Activated T-helper 17 cell treated with anti-CD3 and anti-CD28 coated beads, Interleukin-2, amount 50 U/mL, for 72 hours (primary cell): ENCODE data around the gene RPS6KC1. TPM values are rescaled to one million over a fixed set of nuclear protein-coding genes. Genes with fewer than 3 reads are reported as not detected.

Experiments used
- ATAC-seq: fragments of 150-1000 bp; cut with Tn5 transposase; replicated peaks from 2 replicates; pipeline ENCODE4 v1.10.0; 2021; ENCODE audit warnings: mild to moderate bottlenecking, moderate library complexity
- H3K27ac Mint-ChIP-seq: one replicate; pipeline ENCODE4 v1.8.0; 2022; ENCODE audit warnings: mixed read lengths
- H3K27me3 Mint-ChIP-seq: one replicate; pipeline ENCODE4 v1.8.0; 2022; ENCODE audit warnings: mixed read lengths
- H3K36me3 Mint-ChIP-seq: one replicate; pipeline ENCODE4 v1.8.0; 2022; ENCODE audit warnings: low read depth, mild to moderate bottlenecking, mixed read lengths
- H3K4me1 Mint-ChIP-seq: one replicate; pipeline ENCODE4 v1.8.0; 2022; ENCODE audit warnings: mixed read lengths
- H3K4me3 Mint-ChIP-seq: one replicate; pipeline ENCODE4 v1.8.0; 2022; ENCODE audit warnings: mild to moderate bottlenecking, mixed read lengths
- H3K9me3 Mint-ChIP-seq: one replicate; pipeline ENCODE4 v1.8.0; 2022; ENCODE audit warnings: mixed read lengths
- total RNA-seq, 2 donors: library from RNA; stranded (reverse); gene quantifications; one replicate each; pipeline ENCODE4 v1.2.3, GENCODE V29; 2022

The RPS6KC1 gene
- total RNA-seq, 2 donors from 2014 or later: 6.9 to 9.5 TPM

- ATAC-seq: no peak
- H3K4me1 Mint-ChIP-seq: no peaks in the 10 kb centered on the region
- H3K9me3 Mint-ChIP-seq: peaks cover 9% of the 10 kb centered on the region
- no peak overlapping the region for H3K27ac Mint-ChIP-seq
- no peaks in the 10 kb centered on the region for H3K27me3 Mint-ChIP-seq
- peaks cover 57% of the 10 kb centered on the region for H3K36me3 Mint-ChIP-seq
- H3K4me3 Mint-ChIP-seq: no peak overlapping the region
Measured at GRCh38 chr1:213269829-213270228, 218.8 kb downstream of the RPS6KC1 start.

GRCh38 chr1:213273546-213273945 lies 222.5 kb downstream of the RPS6KC1 start:
- no peak for ATAC-seq
- Mint-ChIP-seq H3K9me3 (peaks cover 6% of the 10 kb centered on the region), H3K27ac (no peak overlapping the region), H3K27me3 (no peaks in the 10 kb centered on the region), H3K36me3 (peaks cover 44% of the 10 kb centered on the region), H3K4me3 (no peak overlapping the region), H3K4me1 (no peaks in the 10 kb centered on the region)

DNA sequence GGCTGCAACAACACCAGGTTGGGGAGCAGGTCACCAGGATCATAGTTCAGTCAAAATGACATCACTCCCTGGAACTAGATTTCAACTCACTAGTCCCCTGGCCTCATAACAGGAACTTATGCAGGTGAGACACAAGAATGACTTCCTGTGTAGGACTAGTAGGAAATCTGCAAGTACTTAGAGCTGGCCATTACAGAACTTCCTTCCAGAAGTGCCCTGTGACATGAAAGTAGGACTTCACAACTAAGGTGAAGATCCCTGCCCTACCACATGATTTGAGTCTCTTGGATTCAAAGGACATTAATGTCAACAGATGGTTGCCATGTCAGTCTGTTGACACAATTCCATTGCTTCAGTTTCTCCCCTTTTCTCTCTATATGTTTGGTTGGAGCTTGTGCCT lies 223.1 kb downstream of the RPS6KC1 start:
- H3K27me3 Mint-ChIP-seq: no peaks in the 10 kb centered on the region
- H3K4me1 Mint-ChIP-seq: no peaks in the 10 kb centered on the region
- no peak overlapping the region for H3K27ac Mint-ChIP-seq
- peaks cover 44% of the 10 kb centered on the region for H3K36me3 Mint-ChIP-seq
- no peak overlapping the region for H3K4me3 Mint-ChIP-seq
- peaks cover 6% of the 10 kb centered on the region for H3K9me3 Mint-ChIP-seq
- ATAC-seq: no peak

DNA sequence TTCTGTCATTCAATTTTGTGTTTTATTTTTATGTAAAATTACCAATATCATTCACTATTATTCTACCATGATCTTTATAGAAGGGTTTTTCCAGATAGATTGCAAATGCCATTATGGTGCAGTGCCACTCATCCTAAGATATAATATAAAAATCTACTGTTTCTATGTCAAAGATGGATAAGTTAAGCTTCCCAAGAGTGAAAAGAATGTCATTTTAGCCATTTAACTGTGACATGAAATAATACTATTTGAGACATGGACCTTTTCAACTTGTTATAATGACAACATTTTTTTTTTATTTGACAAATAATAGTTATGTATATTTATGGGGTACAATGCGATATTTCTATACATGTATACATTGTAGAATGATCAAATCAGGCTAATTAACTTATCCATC lies 224.3 kb downstream of the RPS6KC1 start:
- peaks cover 36% of the 10 kb centered on the region for H3K36me3 Mint-ChIP-seq
- H3K4me1 Mint-ChIP-seq: no peaks in the 10 kb centered on the region
- H3K9me3 Mint-ChIP-seq: no peaks in the 10 kb centered on the region
- no peak overlapping the region for H3K27ac Mint-ChIP-seq
- no peak for ATAC-seq
- no peaks in the 10 kb centered on the region for H3K27me3 Mint-ChIP-seq
- H3K4me3 Mint-ChIP-seq: no peak overlapping the region

GRCh38 chr1:213276236-213276635 lies 225.2 kb downstream of the RPS6KC1 start:
- no peak for ATAC-seq
- Mint-ChIP-seq H3K4me3 (no peak overlapping the region), H3K27ac (no peak overlapping the region), H3K27me3 (no peaks in the 10 kb centered on the region), H3K4me1 (no peaks in the 10 kb centered on the region), H3K9me3 (no peaks in the 10 kb centered on the region), H3K36me3 (peaks cover 30% of the 10 kb centered on the region)

GRCh38 chr1:213277036-213277435 lies 226.0 kb downstream of the RPS6KC1 start:
- H3K4me1 Mint-ChIP-seq: no peaks in the 10 kb centered on the region
- no peak for ATAC-seq
- no peaks in the 10 kb centered on the region for H3K27me3 Mint-ChIP-seq
- no peak overlapping the region for H3K4me3 Mint-ChIP-seq
- H3K36me3 Mint-ChIP-seq: peaks cover 30% of the 10 kb centered on the region
- H3K9me3 Mint-ChIP-seq: no peaks in the 10 kb centered on the region
- no peak overlapping the region for H3K27ac Mint-ChIP-seq

GRCh38 chr1:213279410-213279809 lies 228.4 kb downstream of the RPS6KC1 start:
- H3K9me3 Mint-ChIP-seq: no peaks in the 10 kb centered on the region
- no peak overlapping the region for H3K4me3 Mint-ChIP-seq
- H3K36me3 Mint-ChIP-seq: peaks cover 12% of the 10 kb centered on the region
- H3K4me1 Mint-ChIP-seq: no peaks in the 10 kb centered on the region
- no peaks in the 10 kb centered on the region for H3K27me3 Mint-ChIP-seq
- no peak overlapping the region for H3K27ac Mint-ChIP-seq
- no peak for ATAC-seq

GRCh38 chr1:213281640-213282301 lies 230.7 kb downstream of the RPS6KC1 start:
- Mint-ChIP-seq H3K4me3 (no peak overlapping the region), H3K36me3 (no peaks in the 10 kb centered on the region), H3K4me1 (no peaks in the 10 kb centered on the region), H3K27ac (no peak overlapping the region), H3K9me3 (no peaks in the 10 kb centered on the region), H3K27me3 (no peaks in the 10 kb centered on the region)
- no peak for ATAC-seq

- Mint-ChIP-seq H3K4me1 (no peaks in the 10 kb centered on the region), H3K27ac (no peak overlapping the region), H3K9me3 (no peaks in the 10 kb centered on the region), H3K36me3 (no peaks in the 10 kb centered on the region), H3K4me3 (no peak overlapping the region), H3K27me3 (no peaks in the 10 kb centered on the region)
- no peak for ATAC-seq
Measured at GRCh38 chr1:213284626-213285025, 233.6 kb downstream of the RPS6KC1 start.

DNA sequence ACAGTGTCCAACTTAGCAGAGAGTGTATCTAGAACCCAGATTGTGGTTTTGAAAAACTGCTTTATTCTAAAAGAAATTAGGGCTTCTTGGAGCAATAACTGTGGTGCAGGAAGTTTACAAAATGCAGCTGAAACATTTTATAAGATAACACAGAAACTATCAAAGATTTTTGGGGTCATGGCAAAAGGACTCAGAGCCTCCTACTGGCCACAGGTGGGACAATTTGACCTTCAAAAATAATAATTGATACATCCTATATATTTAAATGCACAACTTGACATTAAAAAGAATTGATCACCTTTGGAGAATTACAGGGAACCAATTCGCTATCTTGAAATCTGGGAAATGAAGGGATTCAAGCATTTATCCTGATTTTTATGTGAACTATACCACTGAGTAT lies 235.2 kb downstream of the RPS6KC1 start:
- Mint-ChIP-seq H3K27ac (no peak overlapping the region), H3K36me3 (no peaks in the 10 kb centered on the region), H3K9me3 (no peaks in the 10 kb centered on the region), H3K4me3 (no peak overlapping the region), H3K27me3 (no peaks in the 10 kb centered on the region), H3K4me1 (no peaks in the 10 kb centered on the region)
- ATAC-seq: no peak

DNA sequence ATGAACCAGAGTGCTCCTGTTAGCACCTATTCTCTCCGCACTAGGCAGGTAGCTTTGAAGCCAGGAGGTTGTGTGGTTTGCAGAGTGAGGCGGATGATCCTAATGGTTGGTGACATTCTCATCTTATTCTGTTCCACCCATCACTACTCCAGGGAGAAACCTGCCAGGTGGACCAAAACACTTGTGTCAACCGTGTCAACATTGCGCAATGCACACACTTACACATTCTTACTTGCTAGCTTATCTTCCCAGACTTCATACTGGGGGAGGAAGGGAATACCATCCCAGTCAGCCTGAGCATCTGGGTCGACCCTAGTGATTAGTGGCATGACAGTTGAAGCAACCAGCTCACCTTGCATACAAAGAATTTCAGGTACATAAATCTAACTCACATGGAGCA lies 236.9 kb downstream of the RPS6KC1 start:
- Mint-ChIP-seq H3K27me3 (no peaks in the 10 kb centered on the region), H3K27ac (no peak overlapping the region), H3K4me3 (no peak overlapping the region), H3K4me1 (no peaks in the 10 kb centered on the region), H3K36me3 (no peaks in the 10 kb centered on the region), H3K9me3 (no peaks in the 10 kb centered on the region)
- ATAC-seq: no peak

DNA sequence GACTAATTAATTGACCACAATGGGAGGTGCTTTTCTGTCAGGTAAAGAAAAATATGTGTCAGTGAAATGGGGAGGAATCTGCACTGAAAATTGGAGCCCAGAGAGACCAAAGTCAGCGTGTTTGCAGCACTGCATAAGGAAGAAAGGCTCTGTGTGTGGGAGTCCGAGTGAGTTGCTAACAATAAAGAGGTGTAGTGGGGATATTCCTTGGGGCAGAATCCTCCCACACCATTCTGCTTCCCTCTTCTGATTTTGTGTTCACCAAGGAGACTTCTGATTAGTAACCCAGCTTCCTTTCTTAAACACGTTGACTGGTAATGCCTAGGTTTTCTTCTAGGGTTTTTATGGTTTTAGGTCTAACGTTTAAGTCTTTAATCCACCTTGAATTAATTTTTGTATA lies 240.5 kb downstream of the RPS6KC1 start:
- H3K27ac Mint-ChIP-seq: no peak overlapping the region
- H3K4me3 Mint-ChIP-seq: no peak overlapping the region
- H3K9me3 Mint-ChIP-seq: peaks cover 6% of the 10 kb centered on the region

GRCh38 chr1:213292614-213293013 lies 241.6 kb downstream of the RPS6KC1 start:
- Mint-ChIP-seq H3K9me3 (peaks cover 9% of the 10 kb centered on the region), H3K27ac (no peak overlapping the region), H3K4me1 (no peaks in the 10 kb centered on the region), H3K36me3 (no peaks in the 10 kb centered on the region), H3K27me3 (no peaks in the 10 kb centered on the region), H3K4me3 (no peak overlapping the region)
- no peak for ATAC-seq

More for the DNA sequence above, 240.5 kb downstream of the RPS6KC1 start:
- no peaks in the 10 kb centered on the region for H3K27me3 Mint-ChIP-seq
- no peak for ATAC-seq
- no peaks in the 10 kb centered on the region for H3K4me1 Mint-ChIP-seq
- no peaks in the 10 kb centered on the region for H3K36me3 Mint-ChIP-seq

DNA sequence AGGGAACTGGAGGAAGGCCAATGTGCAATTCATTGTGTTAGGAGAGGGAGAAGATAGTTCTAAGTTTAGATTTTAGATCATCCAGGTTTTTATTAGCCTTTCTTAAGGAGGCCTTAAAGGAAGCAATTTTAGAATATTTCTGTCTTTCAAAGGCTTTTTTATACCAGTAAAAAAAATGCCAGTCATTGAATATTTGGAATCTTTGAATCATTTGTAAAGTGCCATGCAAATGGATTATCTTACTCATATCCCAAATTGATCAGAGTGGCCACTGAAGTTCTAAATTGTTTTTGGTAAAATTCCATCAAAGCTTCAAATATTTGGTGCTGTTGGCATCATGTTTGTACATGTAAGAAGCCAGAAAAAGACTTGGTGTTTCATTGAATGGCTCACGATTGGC lies 244.8 kb downstream of the RPS6KC1 start:
- H3K36me3 Mint-ChIP-seq: no peaks in the 10 kb centered on the region
- no peaks in the 10 kb centered on the region for H3K27me3 Mint-ChIP-seq
- no peaks in the 10 kb centered on the region for H3K4me1 Mint-ChIP-seq
- H3K4me3 Mint-ChIP-seq: no peak overlapping the region
- no peak overlapping the region for H3K27ac Mint-ChIP-seq
- ATAC-seq: no peak
- H3K9me3 Mint-ChIP-seq: peaks cover 9% of the 10 kb centered on the region

DNA sequence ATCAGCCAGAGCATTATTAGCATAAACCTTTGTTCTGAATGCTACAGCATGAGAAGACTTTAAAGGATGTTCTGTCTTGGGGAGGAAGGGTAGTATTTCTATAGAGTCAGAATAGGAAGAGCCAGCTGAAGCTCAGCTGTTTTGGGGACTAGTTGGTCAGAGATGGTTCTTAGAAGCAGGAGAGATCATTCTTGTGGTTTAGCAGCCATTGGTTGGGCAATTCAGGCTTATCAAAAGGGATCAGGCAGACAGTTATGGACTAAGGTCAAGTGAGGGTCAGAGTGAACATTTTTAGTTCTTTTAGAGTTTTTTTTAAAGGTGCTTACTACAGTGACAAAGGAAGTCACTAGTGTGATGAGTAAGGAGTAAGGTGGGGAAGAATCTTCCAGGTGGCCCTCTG lies 245.5 kb downstream of the RPS6KC1 start:
- no peak overlapping the region for H3K4me3 Mint-ChIP-seq
- no peaks in the 10 kb centered on the region for H3K36me3 Mint-ChIP-seq
- peaks cover 9% of the 10 kb centered on the region for H3K9me3 Mint-ChIP-seq
- H3K27ac Mint-ChIP-seq: no peak overlapping the region
- no peak for ATAC-seq
- H3K4me1 Mint-ChIP-seq: no peaks in the 10 kb centered on the region
- no peaks in the 10 kb centered on the region for H3K27me3 Mint-ChIP-seq

GRCh38 chr1:213297021-213297420 lies 246.0 kb downstream of the RPS6KC1 start:
- H3K27me3 Mint-ChIP-seq: no peaks in the 10 kb centered on the region
- no peak overlapping the region for H3K27ac Mint-ChIP-seq
- no peaks in the 10 kb centered on the region for H3K4me1 Mint-ChIP-seq
- ATAC-seq: no peak
- no peaks in the 10 kb centered on the region for H3K36me3 Mint-ChIP-seq
- H3K9me3 Mint-ChIP-seq: peaks cover 9% of the 10 kb centered on the region
- no peak overlapping the region for H3K4me3 Mint-ChIP-seq
